NCI-H2171 (cell line): ENCODE data around the gene KIF1B.
A peak's percentile ranks its signal among the peaks of the same experiment; 100 is the strongest.
"Not testable (repeated sequence)": the region's sequence is repeated elsewhere in the genome, so short reads cannot be mapped to it uniquely, and the experiment has no call there.

Source experiments
- DNase-seq: peaks from one replicate; lab custom pipeline; 2025; lab: John Stamatoyannopoulos, UW

Gene KIF1B

DNA sequence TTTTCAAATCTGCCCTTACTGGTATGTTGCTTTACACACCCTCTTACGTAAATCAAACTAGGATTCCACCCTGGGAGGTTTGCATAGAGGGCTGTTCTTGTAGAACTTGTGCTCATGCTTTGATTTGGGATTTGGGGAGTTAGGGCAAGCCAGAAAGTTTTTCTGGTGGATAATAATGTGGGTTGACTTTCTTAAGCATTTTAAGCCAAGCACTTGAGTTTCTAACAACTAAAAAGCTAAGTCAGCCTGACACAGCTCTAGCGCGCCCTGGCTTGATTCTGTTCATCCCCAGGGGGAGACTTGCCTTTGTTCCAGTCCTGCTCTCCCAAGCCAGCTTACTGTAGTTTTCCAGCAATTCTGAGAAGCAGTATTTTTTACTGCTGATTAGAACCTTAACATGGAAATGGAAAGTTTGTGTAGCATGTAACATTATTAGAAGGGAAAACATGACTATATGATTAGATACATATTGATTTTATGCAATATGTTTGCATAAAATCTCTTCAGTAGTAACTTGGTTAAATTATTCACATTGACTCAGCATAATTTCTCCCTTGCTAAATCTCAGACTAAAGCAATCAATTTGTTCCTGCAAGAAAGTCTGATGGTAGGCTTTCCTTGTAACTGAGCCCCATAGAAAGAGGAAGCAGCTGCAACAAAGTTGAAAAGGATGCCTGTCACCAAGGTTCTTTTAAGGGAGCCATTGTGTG lies 177.5 kb downstream of the KIF1B start:
- peak; percentile 7 for DNase-seq

GRCh38 chr1:10388387-10388715 lies 178.0 kb downstream of the KIF1B start:
- DNase-seq, result no peak

DNA sequence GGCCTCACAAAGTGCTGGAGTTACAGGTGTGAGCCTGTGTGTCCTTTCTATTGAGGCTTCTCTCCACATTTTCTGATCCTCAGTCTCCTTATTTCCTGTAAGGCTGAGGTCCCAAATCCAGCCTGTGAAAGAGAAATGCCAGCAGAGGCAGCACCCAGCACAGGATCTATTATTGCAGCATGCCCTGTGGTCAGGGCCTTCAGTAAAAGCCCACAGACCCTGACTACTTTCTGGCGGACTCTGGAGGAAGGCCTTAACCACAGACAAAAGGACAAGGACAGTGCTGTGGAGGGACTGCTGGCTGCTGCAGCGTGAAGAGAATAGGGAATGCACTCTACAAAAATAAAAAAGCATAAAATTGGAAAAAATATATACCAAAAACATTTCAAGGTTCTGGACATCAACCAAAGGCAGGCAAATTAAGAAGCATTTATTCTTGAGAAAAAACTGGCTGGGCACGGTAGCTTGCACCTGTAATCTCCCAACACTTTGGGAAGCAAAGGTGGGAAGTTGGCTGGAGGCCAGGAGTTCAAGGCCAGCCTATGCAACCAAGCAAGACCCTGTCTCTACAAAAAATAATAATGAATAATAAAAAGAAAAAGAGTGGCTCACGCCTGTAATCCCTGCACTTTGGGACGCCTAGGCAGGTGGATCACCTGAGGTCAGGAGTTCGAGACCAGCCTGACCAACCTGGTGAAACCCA lies 179.1 kb downstream of the KIF1B start:
- no peak for DNase-seq

DNA sequence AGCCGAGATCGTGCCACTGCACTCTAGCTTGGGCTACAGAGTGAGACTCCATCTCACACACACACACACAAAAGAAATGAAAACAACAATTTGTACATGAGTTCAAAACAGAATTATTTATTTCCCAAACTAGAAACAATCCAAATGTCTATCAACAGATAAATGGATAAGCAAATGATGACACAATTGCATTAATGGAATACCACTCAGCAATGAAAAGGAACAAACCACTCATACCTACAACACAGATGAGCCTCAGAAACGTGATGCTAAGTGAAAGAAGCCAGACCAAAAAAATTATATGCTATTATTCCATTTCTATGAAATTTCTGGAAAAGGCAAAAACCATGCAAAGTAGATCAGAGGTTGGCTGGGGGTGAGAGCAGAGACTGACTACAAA lies 186.5 kb downstream of the KIF1B start:
- DNase-seq, result no peak

DNA sequence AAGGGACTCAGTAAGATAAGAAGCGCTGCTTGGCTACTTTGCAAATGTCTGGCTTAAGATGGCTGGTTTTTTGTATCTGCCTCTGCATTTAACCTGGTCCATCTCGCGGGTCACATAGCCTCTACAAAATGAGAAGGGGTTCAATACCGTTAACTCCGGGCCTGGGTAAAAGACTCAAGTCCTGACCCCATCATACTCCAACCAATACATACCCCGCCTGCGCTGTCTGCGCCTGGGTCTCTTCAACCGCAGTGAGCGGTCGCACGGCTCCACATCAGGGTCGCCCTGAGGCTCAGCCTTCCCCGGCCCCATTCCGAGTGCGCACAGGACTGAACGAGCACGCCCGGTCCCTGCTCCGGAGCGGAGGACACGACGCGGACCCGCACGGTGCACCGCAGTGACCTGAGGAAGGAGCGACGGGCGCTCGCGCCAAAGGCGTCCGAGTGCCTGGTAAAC lies 187.9 kb downstream of the KIF1B start:
- peak; percentile 73 for DNase-seq

DNA sequence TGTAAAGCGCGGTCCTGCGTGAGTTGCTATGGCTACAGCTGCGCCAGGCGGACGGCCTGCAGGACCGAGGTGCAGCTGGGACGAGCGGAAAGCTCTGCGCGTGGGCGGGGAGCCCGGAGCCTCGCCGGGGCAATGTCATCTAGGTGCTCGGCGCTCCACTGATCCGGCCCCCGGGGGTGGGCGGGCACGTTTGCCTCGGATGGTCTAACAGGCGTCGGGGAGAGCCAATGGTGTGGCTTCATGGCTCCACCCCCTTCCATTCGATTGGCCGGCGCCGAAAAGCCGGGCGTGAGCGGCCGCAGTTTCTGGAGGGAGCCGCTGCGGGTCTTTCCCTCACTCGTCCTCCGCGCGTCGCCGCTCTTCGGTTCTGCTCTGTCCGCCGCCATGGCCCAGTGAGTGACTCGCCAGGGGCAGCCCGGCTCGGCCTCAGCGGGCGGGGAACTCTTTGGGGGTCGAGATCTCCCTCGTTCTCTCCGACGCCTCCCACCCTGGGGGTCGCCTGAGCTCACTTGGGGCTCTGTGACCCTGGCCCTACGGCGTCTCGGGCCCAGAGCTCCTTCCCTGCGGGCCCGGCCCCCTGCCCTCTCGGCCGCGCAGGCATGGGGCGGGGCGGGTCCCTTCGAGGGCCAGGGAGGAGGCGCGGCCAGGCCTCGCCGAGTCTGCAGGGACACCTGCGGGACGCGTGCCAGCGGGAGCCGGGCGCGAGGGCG lies 188.5 kb downstream of the KIF1B start, which contains the start of gene PGD:
Gene PGD (plus strand): TSS at position 331 of the 710 bp plus-strand sequence. CDS start 54 bp downstream, at position 385.
- DNase-seq, result peak; percentile 97

DNA sequence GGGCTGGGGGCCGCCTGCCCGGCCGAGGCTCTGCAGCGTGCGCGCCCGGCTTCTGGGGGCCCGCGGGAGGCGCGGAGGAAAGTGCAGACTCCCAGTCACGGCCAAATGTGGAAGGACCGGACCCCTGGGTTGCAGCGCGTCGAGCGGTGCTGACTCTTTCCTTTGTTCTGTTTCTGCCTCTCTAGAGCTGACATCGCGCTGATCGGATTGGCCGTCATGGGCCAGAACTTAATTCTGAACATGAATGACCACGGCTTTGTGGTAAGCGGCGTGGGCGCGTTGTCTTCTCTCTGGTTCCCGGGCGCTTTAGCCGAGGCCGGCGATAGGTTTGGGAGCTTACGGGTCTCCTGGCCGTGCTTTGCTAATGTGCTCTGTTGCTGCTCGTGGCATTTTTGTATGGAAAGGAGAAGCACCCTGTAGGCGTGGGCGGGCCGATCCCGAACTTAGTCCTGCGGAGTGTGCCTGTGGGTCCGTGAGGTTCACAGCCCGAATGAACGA lies 189.1 kb downstream of the KIF1B start:
- DNase-seq, result no peak

DNA sequence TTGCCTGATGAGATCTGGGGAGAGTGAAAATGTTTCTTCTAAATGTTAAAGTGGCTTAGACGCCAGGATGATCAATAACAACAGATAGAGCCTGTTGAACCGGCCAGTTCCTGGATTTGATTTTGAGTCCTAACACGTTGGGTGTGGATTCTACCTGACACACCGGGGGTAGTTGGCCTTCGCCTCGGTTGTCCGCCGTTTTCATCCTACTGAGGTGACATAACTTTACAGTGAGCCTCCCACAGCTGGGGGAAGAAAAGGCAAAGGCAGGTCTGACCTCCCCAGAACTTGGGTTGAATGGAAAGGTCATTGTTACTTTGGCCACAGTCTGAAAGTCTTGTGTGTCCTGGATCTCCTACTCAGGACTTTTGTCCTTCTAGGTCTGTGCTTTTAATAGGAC lies 189.6 kb downstream of the KIF1B start:
- DNase-seq, result no peak

DNA sequence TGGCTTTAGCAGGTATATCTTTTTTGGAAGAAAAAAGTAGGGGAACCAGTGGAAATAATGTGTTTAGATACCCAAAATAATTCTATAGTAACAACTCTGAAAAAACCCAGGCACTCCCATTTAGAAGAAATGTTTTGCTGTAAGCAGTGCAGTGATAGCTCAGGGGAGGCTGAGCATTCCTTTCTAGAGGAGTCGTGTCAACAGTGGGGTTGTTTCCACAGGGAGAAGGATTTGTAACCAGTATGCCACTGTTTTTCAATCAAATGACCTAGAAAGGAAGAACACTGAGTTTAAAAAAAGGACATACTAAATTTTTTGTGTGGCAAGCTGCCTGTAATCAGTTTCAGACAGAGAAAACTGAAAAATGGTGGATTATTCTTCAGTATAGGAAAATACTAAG lies 190.9 kb downstream of the KIF1B start:
- DNase-seq, result no peak

DNA sequence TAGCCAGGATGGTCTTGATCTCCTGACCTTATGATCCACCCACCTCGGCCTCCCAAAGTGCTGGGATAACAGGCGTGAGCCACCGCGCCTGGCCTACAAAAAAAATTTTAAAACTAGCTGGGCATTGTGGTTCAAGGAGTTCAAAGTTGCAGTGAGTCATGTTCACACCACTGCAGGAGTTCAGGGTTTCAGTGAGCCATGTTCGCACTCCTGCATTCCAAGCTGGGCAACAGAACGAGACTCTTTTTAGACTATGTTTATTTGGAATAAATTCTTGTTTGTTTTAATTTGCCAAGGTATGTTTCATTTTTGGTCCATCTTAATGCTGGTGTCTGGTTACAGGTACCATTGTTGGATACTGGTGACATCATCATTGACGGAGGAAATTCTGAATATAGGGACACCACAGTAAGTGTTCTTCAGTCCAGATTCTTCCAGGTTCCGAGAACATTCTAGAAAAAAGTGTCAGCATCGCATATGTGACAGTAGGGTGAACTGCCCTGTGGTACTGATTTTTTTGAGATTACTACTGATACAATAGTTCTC lies 192.4 kb downstream of the KIF1B start:
- DNase-seq, result no peak

- DNase-seq, result no peak
These were observed 196.8 kb downstream of the KIF1B start for GRCh38 chr1:10407201-10407600.

DNA sequence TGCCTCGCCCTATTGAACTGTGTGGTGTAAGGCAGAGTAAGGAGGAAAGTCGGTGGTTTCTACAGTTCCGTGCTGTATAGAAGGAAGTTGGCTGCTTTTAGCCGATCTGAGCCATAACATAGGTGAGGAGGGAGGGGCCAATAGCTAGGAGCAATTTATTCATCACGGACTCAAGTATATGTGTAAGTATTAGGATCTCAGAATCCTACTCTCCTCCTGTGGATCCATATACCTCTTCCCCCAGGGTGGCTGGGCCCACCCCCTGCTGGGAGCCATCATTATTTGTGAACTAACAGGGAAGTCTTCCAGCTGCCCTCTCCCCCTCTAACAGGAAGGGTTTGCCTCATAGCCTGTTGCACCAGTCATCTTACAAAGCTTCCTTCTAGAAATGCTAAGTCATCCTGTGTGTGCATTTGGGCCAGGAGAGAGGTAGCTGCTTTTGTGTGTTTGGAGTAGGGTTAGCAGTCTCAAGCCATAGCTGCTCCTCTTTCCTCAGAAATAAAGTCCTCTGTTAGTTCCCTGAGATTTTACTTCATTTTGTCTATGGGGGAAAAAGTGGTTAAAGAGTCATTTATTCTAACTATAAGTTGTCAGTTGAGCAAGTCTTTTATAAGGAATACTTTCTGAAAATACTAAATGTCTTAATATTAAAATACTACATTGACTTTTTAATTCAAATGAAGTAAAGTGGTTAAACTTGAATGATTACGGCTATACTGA lies 205.0 kb downstream of the KIF1B start:
- no peak for DNase-seq

GRCh38 chr1:10415967-10416366 lies 205.6 kb downstream of the KIF1B start:
- DNase-seq, result not testable (repeated sequence)

DNA sequence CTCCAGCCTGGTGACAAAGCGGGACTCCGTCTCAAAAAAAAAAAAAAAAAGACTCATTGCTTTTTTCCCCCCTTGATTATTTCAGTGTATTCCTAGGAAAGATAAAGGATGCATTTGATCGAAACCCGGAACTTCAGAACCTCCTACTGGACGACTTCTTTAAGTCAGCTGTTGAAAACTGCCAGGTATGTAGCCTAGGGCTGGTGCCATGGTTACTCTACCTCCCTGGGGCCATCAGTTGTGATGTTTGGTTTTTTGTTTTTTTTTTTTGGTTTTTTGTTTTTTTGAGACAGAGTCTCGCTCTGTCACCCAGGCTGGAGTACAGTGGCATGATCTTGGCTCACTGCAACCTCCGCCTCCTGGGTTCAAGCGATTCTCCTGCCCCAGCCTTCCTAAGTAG lies 208.4 kb downstream of the KIF1B start:
- DNase-seq, result not testable (repeated sequence)

DNA sequence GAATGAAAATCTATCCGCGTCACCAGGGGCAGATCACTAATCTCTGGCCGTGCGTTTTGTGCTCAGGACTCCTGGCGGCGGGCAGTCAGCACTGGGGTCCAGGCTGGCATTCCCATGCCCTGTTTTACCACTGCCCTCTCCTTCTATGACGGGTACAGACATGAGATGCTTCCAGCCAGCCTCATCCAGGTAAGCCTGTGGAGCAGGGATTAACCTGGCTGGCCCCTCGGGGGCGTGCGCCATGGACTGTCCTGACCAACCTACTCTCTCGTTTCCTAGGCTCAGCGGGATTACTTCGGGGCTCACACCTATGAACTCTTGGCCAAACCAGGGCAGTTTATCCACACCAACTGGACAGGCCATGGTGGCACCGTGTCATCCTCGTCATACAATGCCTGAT lies 209.0 kb downstream of the KIF1B start:
- DNase-seq, result no peak

DNA sequence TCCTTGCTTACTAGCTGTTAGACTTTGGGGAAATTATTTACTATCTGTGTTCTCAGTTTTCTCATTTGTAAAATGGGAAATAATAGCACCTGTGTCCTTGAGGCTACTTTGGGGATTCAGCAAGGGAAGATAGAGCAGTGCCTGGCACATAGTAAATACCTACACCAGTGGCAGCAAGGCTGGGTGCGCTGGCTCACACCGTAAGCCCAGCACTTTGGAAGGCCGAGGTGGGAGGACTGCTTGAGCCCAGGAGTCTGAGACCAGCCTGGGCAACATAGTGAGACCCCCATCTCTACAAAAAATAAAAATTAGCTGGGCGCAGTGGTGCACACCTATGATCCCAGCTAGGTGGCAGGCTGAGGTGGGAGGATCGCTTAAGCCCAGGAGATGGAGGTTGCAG lies 211.3 kb downstream of the KIF1B start:
- DNase-seq, result no peak

- no peak for DNase-seq
These were observed 213.7 kb downstream of the KIF1B start for GRCh38 chr1:10424034-10424433.

DNA sequence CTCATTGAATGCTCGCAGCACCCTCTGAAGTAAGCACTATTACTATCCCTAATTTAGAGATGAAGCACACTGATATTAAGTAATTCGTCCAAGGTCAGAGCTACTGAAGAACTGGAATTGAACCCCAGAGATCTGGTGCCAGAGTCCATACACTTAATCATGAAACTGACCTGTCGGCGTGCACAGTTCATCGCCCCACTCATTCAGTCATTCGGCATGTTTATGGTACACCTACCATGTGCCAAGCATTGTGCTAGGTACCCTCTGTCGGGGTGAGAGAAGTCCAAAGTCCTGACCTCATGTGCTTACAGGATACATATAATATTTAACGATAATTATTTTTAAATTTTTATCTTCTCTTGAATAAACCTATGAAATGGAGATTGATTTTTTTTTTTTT lies 214.3 kb downstream of the KIF1B start:
- no peak for DNase-seq

- DNase-seq, result not testable (repeated sequence)
These were observed 215.6 kb downstream of the KIF1B start for GRCh38 chr1:10425826-10426534.

DNA sequence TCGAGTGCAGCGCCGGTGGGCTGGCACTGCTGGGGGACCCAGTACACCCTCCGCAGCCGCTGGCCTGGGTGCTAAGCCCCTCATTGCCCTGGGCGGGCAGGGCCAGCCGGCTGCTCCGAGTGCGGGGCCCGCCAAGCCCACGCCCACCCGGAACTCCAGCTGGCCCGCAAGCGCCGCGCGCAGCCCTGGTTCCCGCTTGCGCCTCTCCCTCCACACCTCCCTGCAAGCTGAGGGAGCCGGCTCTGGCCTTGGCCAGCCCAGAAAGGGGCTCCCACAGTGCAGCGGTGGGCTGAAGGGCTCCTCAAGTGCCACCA lies 216.1 kb downstream of the KIF1B start:
- not testable (repeated sequence) for DNase-seq

- no peak for DNase-seq
These were observed 218.6 kb downstream of the KIF1B start for GRCh38 chr1:10428984-10429383.

DNA sequence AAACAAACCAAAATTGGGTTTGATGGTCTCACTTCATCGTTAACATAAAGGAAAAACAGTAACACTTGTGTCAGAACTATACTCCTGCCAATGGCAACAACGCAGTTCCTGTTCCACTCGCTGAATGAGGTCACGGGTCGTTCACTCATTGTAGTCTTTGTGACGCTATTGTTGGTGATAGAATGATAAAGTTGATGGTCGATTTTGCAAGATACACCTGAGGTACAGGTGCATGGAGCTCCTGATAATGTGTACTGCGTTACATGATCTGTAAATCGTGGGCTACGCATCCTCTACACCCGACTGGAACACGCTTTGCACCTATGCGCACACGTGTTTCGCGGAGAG lies 219.5 kb downstream of the KIF1B start:
- DNase-seq, result no peak
